ENCODE measurements around the gene SMARCD1.

SMARCD1 gene

DNA sequence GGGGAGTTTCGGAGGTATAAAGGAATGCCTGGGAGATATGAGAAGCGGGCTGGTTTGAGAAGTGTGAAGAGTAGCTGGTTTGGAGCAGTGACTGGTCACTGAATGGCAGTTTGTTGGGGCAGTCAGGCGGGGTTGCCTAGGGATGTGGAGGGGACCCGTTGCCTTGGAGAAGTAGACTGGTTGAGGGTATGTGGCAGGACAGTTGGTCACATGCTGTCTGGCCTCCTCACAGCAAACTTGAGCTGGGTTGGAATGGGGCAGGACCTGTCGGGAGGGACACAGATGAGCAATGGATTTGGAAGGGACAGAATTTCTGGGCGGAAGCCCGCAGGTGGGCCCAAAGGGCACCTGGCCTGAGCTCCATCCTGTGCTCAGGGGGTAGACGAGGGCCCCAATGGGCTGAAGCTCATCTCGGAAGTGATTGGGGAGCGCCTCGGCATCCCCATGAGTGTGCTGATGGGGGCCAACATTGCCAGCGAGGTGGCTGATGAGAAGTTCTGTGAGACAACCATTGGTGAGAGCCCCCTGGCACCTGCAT, 20.8 kb downstream of the SMARCD1 start:
- H2AFZ ChIP-seq (ENCODE audit: low read depth, low read length, severe bottlenecking) = no peak overlapping the region
- H3K27ac ChIP-seq (ENCODE audit: low read depth, low read length) = no peak overlapping the region
- H3K9me3 ChIP-seq (ENCODE audit: insufficient read depth, low read length) = no peaks in the 10 kb centered on the region
- TF ChIP-seq, protein P1, sequence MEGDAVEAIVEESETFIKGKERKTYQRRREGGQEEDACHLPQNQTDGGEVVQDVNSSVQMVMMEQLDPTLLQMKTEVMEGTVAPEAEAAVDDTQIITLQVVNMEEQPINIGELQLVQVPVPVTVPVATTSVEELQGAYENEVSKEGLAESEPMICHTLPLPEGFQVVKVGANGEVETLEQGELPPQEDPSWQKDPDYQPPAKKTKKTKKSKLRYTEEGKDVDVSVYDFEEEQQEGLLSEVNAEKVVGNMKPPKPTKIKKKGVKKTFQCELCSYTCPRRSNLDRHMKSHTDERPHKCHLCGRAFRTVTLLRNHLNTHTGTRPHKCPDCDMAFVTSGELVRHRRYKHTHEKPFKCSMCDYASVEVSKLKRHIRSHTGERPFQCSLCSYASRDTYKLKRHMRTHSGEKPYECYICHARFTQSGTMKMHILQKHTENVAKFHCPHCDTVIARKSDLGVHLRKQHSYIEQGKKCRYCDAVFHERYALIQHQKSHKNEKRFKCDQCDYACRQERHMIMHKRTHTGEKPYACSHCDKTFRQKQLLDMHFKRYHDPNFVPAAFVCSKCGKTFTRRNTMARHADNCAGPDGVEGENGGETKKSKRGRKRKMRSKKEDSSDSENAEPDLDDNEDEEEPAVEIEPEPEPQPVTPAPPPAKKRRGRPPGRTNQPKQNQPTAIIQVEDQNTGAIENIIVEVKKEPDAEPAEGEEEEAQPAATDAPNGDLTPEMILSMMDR (IDR thresholded peaks at IDR 0.05; ENCODE audit: insufficient read depth, low read length, poor library complexity, severe bottlenecking) = no peak
- TF ChIP-seq EZH2phosphoT487 (conservative IDR thresholded peaks at IDR 0.05; ENCODE audit: low read length) = no peak
- H3K27me3 ChIP-seq (ENCODE audit: low read length) = no peaks in the 10 kb centered on the region
- no peaks in the 10 kb centered on the region for H4K20me1 ChIP-seq (ENCODE audit: low read depth, low read length)
- no peaks in the 10 kb centered on the region for H3F3A ChIP-seq (ENCODE audit: insufficient read depth)
- no peak overlapping the region for H3K4me2 ChIP-seq (ENCODE audit: low read depth, low read length, poor library complexity, severe bottlenecking)
- H3K79me2 ChIP-seq (ENCODE audit: insufficient read depth, low read length) = no peaks in the 10 kb centered on the region
- H3K36me3 ChIP-seq (ENCODE audit: low read length) = no peaks in the 10 kb centered on the region
- H3K4me3 ChIP-seq (ENCODE audit: insufficient read depth, low read length, poor library complexity, severe bottlenecking) = no peak overlapping the region
- H3K9me2 ChIP-seq (replicated peaks; ENCODE audit: insufficient read depth, low read length) = no peaks in the 10 kb centered on the region
- H3K9ac ChIP-seq (ENCODE audit: low read length) = no peak overlapping the region

DNA sequence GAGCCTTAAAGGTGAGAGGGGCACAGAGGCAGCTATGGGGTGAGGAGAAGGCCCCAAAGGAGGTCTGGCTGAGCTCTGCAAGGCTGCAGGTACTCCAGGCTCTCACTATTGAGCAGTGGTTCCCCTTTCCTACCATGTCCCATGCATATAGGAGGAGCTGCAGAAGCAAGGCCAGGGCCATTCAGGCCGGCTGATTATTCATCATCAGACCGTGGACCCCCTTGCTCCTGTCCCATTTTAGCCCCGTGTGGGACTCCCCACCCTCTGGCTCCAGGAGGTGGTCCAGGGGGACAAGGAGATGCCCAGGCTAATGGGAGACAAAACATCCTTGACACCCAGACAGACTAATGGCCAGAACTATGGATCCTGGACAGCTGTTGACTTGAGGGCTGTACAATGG, 21.8 kb downstream of the SMARCD1 start:
- no peak overlapping the region for H2AFZ ChIP-seq (ENCODE audit: low read depth, low read length, severe bottlenecking)
- no peaks in the 10 kb centered on the region for H3K36me3 ChIP-seq (ENCODE audit: low read length)
- no peaks in the 10 kb centered on the region for H4K20me1 ChIP-seq (ENCODE audit: low read depth, low read length)
- no peaks in the 10 kb centered on the region for H3F3A ChIP-seq (ENCODE audit: insufficient read depth)
- no peak overlapping the region for H3K9ac ChIP-seq (ENCODE audit: low read length)
- H3K9me3 ChIP-seq (ENCODE audit: insufficient read depth, low read length) = no peaks in the 10 kb centered on the region
- H3K4me2 ChIP-seq (ENCODE audit: low read depth, low read length, poor library complexity, severe bottlenecking) = no peak overlapping the region
- TF ChIP-seq, protein P1 (IDR thresholded peaks at IDR 0.05; ENCODE audit: insufficient read depth, low read length, poor library complexity, severe bottlenecking) = no peak
- TF ChIP-seq EZH2phosphoT487 (conservative IDR thresholded peaks at IDR 0.05; ENCODE audit: low read length) = no peak
- H3K27me3 ChIP-seq (ENCODE audit: low read length) = no peaks in the 10 kb centered on the region
- no peaks in the 10 kb centered on the region for H3K9me2 ChIP-seq (replicated peaks; ENCODE audit: insufficient read depth, low read length)
- H3K79me2 ChIP-seq (ENCODE audit: insufficient read depth, low read length) = no peaks in the 10 kb centered on the region
- no peak overlapping the region for H3K4me3 ChIP-seq (ENCODE audit: insufficient read depth, low read length, poor library complexity, severe bottlenecking)
- H3K27ac ChIP-seq (ENCODE audit: low read depth, low read length) = no peak overlapping the region

DNA sequence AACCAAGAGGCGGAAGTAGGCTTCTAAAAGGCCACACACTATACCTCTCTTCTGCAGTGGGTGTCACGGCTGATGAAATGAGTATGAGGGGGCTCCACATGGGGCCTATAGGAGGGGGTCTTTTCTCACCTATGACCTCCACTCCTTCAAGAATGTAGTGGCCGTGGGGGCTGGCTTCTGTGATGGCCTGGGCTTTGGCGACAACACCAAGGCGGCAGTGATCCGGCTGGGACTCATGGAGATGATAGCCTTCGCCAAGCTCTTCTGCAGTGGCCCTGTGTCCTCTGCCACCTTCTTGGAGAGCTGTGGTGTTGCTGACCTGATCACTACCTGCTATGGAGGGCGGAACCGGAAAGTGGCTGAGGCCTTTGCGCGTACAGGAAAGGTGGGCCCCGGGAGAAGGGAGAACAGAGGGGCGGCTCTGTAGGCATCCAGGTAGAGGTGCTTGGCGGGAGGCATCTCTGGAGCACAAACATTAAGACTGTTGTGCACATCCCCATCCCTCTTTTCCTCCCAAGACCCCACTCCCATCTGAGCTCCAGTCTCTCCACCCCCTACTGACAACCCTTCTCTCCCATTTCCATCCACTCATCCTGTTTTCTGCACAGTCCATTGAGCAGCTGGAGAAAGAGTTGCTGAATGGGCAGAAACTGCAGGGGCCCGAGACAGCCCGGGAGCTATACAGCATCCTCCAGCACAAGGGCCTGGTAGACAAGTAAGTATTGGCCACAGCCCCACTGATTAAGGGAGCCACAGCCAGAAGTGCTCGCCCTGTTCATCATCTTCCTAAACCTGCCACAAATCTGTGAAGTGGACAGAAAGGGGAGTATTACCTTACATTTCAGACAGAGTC, 22.5 kb downstream of the SMARCD1 start:
- Histone ChIP-seq H2AFZ (ENCODE audit: low read depth, low read length, severe bottlenecking) (no peak overlapping the region), H3K9me3 (ENCODE audit: insufficient read depth, low read length) (no peaks in the 10 kb centered on the region), H4K20me1 (ENCODE audit: low read depth, low read length) (no peaks in the 10 kb centered on the region), H3K27ac (ENCODE audit: low read depth, low read length) (no peak overlapping the region), H3K4me2 (ENCODE audit: low read depth, low read length, poor library complexity, severe bottlenecking) (no peak overlapping the region), H3K4me3 (ENCODE audit: insufficient read depth, low read length, poor library complexity, severe bottlenecking) (no peak overlapping the region), H3K9ac (ENCODE audit: low read length) (no peak overlapping the region), H3K27me3 (ENCODE audit: low read length) (no peaks in the 10 kb centered on the region), H3K36me3 (ENCODE audit: low read length) (no peaks in the 10 kb centered on the region), H3K79me2 (ENCODE audit: insufficient read depth, low read length) (peaks cover 5% of the 10 kb centered on the region), H3K9me2 (replicated peaks; ENCODE audit: insufficient read depth, low read length) (no peaks in the 10 kb centered on the region), H3F3A (ENCODE audit: insufficient read depth) (no peaks in the 10 kb centered on the region)
- TF ChIP-seq EZH2phosphoT487 (conservative IDR thresholded peaks at IDR 0.05; ENCODE audit: low read length) = no peak
- TF ChIP-seq, protein P1 (IDR thresholded peaks at IDR 0.05; ENCODE audit: insufficient read depth, low read length, poor library complexity, severe bottlenecking) = no peak

All from SU-DHL-6 (cell line).